Loucy (cell line): ENCODE data around the gene PPP1R10.

ENCODE experiments used
- EZH2phosphoT487 ChIP-seq: fragments of 200-600 bp; IDR thresholded peaks from 2 replicates; pipeline ENCODE4 v1.6.1; 2018; ENCODE audit warnings: antibody characterized with exemption, mild to moderate bottlenecking, moderate library complexity, borderline replicate concordance
- TF ChIP-seq, protein P1 (sequence below): fragments of 200-600 bp; sonication (generic); conservative IDR thresholded peaks from 2 replicates; pipeline ENCODE4 v1.5.1; 2014; ENCODE audit warnings: mild to moderate bottlenecking, antibody characterized with exemption, low read length

DNA sequence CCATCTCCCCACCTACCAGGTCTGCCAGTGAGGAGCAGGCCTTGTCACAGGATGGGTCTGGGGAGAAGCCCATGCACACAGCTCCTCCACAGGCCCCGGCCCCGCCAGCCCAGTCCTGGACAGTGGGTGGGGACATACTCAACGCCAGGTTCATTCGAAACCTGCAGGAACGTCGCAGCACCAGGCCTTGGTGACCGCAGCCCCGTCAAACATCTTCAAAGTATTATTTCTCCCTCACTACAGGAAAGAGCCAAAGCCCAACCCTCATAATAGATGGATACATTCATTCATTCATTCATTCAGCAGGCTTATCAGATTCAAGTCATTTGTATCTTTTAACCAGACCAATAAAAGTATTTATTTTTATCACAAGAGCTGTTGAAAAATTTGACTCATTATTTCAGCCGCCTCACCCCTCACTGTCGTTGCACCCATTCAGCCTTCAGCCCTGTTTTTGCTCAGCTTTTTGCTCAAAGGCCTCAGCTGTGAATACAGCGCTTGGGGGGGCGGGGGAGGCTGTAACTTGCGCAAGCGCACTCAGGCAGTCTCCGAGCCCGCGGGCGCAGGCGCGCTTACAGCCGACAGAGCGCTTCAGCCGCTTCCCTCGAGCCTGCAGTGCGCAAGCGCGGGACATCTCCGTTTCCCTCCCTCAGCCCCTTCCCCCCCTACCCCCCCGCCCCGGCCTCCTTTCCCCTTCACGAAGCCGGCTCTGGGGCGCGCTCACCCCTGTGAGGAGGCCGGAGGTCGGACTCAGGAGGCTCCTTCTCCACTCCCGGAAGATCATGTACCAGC is 29.6 kb upstream of the PPP1R10 start, which contains the start of gene C6orf136:
- TF ChIP-seq, protein P1, sequence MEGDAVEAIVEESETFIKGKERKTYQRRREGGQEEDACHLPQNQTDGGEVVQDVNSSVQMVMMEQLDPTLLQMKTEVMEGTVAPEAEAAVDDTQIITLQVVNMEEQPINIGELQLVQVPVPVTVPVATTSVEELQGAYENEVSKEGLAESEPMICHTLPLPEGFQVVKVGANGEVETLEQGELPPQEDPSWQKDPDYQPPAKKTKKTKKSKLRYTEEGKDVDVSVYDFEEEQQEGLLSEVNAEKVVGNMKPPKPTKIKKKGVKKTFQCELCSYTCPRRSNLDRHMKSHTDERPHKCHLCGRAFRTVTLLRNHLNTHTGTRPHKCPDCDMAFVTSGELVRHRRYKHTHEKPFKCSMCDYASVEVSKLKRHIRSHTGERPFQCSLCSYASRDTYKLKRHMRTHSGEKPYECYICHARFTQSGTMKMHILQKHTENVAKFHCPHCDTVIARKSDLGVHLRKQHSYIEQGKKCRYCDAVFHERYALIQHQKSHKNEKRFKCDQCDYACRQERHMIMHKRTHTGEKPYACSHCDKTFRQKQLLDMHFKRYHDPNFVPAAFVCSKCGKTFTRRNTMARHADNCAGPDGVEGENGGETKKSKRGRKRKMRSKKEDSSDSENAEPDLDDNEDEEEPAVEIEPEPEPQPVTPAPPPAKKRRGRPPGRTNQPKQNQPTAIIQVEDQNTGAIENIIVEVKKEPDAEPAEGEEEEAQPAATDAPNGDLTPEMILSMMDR: no peak
- TF ChIP-seq EZH2phosphoT487: no peak
